Measurements from ENCODE around the gene BCAR3.

DNA sequence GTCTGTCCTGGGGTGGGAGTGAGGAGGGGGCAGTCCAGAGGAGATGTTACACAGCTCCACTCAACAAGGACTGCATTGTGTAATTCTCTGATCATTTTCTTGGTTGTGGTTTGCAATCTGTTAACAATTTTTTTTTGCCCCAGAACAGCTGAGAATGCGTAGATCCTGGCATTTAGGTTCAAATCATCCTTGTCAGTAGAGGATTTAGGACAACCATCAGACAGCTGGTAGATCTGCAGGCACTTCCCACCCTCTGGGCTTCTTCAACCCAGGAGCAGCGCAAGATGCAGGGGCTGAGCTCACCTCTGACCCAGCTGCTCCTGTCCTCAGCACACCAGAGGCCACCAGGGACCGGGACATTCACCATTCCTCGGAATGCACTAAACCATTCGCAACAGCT, 13.5 kb downstream of the BCAR3 start:
- TF ChIP-seq, protein P1, sequence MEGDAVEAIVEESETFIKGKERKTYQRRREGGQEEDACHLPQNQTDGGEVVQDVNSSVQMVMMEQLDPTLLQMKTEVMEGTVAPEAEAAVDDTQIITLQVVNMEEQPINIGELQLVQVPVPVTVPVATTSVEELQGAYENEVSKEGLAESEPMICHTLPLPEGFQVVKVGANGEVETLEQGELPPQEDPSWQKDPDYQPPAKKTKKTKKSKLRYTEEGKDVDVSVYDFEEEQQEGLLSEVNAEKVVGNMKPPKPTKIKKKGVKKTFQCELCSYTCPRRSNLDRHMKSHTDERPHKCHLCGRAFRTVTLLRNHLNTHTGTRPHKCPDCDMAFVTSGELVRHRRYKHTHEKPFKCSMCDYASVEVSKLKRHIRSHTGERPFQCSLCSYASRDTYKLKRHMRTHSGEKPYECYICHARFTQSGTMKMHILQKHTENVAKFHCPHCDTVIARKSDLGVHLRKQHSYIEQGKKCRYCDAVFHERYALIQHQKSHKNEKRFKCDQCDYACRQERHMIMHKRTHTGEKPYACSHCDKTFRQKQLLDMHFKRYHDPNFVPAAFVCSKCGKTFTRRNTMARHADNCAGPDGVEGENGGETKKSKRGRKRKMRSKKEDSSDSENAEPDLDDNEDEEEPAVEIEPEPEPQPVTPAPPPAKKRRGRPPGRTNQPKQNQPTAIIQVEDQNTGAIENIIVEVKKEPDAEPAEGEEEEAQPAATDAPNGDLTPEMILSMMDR (IDR thresholded peaks at IDR 0.05), result no peak
- TF ChIP-seq POLR2A (IDR thresholded peaks at IDR 0.05) (no peak), POLR2AphosphoS5 (IDR thresholded peaks at IDR 0.05) (no peak)
